Trophoblast cell (in vitro differentiated cells and primary cell): ENCODE data around the gene TFAM.

Experiments
- DNase-seq, 2 donors: peaks; one replicate each; pipeline ENCODE4 v3.0.0-alpha.2; 2016
- H2AFZ ChIP-seq: 2 replicates; pipeline ENCODE4 v1.6.1; 2013; ENCODE audit warnings: low read length, moderate library complexity, mild to moderate bottlenecking; ENCODE audit not compliant: insufficient read depth, poor library complexity
- H2AK5ac ChIP-seq: 2 replicates; pipeline ENCODE4 v1.6.1; 2013; ENCODE audit warnings: mild to moderate bottlenecking, low read length
- H2BK120ac ChIP-seq: 2 replicates; pipeline ENCODE4 v1.6.1; 2013; ENCODE audit warnings: low read length, mild to moderate bottlenecking, moderate library complexity; ENCODE audit not compliant: insufficient read depth, poor library complexity
- H2BK12ac ChIP-seq: 2 replicates; pipeline ENCODE4 v1.6.1; 2013; ENCODE audit warnings: mild to moderate bottlenecking, low read length, moderate library complexity
- H2BK5ac ChIP-seq: 2 replicates; pipeline ENCODE4 v1.6.1; 2013; ENCODE audit warnings: low read length, low read depth, moderate library complexity, mild to moderate bottlenecking; ENCODE audit not compliant: poor library complexity
- H3K14ac ChIP-seq: 2 replicates; pipeline ENCODE4 v1.6.1; 2013; ENCODE audit warnings: mild to moderate bottlenecking, low read length
- H3K18ac ChIP-seq: 2 replicates; pipeline ENCODE4 v1.6.1; 2013; ENCODE audit warnings: mild to moderate bottlenecking, low read length
- H3K23ac ChIP-seq: 2 replicates; pipeline ENCODE4 v1.6.1; 2013; ENCODE audit warnings: low read length
- H3K27ac ChIP-seq: 2 replicates; pipeline ENCODE4 v1.5.1; 2013; ENCODE audit warnings: low read depth, mild to moderate bottlenecking, inconsistent platforms, low read length, moderate library complexity
- H3K27me3 ChIP-seq: 2 replicates; pipeline ENCODE4 v1.6.1; 2013; ENCODE audit warnings: inconsistent platforms, mild to moderate bottlenecking, low read length, moderate library complexity; ENCODE audit not compliant: insufficient read depth
- H3K36me3 ChIP-seq, 2 experiments: 1 replicate in 1 of 2; 2 replicates in 1 of 2; pipeline ENCODE4 v1.6.1; 2013; ENCODE audit warnings: low read length in 2 of 2, mild to moderate bottlenecking in 2 of 2, moderate library complexity in 1 of 2; ENCODE audit not compliant: insufficient read depth in 2 of 2, control insufficient read depth in 1 of 2
- H3K4ac ChIP-seq: 2 replicates; pipeline ENCODE4 v1.6.1; 2013; ENCODE audit warnings: low read depth, mild to moderate bottlenecking, low read length, moderate library complexity
- H3K4me1 ChIP-seq, 2 experiments: 1 replicate in 1 of 2; 2 replicates in 1 of 2; pipeline ENCODE4 v1.6.1; 2013; ENCODE audit warnings: low read length in 2 of 2, mild to moderate bottlenecking in 2 of 2, moderate library complexity in 1 of 2; ENCODE audit not compliant: insufficient read depth in 2 of 2, control insufficient read depth in 1 of 2
- H3K4me2 ChIP-seq: 2 replicates; pipeline ENCODE4 v1.6.1; 2013; ENCODE audit warnings: inconsistent platforms, mild to moderate bottlenecking, low read length, moderate library complexity
- H3K4me3 ChIP-seq: 2 replicates; pipeline ENCODE4 v1.5.1; 2013; ENCODE audit warnings: mild to moderate bottlenecking, low read depth, low read length, inconsistent platforms
- H3K79me1 ChIP-seq: one replicate; pipeline ENCODE4 v1.6.1; 2013; ENCODE audit warnings: low read length
- H3K79me2 ChIP-seq: 2 replicates; pipeline ENCODE4 v1.6.1; 2013; ENCODE audit warnings: low read length, mild to moderate bottlenecking; ENCODE audit not compliant: control insufficient read depth, insufficient read depth, poor library complexity
- H3K9ac ChIP-seq: 2 replicates; pipeline ENCODE4 v1.6.1; 2013; ENCODE audit warnings: mild to moderate bottlenecking, low read length
- H3K9me3 ChIP-seq: 2 replicates; pipeline ENCODE4 v1.6.1; 2013; ENCODE audit warnings: low read depth, mild to moderate bottlenecking, control low read depth, inconsistent platforms, low read length; ENCODE audit not compliant: insufficient read depth
- H4K12ac ChIP-seq: 2 replicates; pipeline ENCODE4 v1.6.1; 2013; ENCODE audit warnings: low read depth, mild to moderate bottlenecking, low read length, moderate library complexity
- H4K8ac ChIP-seq: 2 replicates; pipeline ENCODE4 v1.6.1; 2013; ENCODE audit warnings: low read depth, mild to moderate bottlenecking, low read length, moderate library complexity
- H4K91ac ChIP-seq: one replicate; pipeline ENCODE4 v1.6.1; 2013; ENCODE audit warnings: low read depth, mild to moderate bottlenecking, low read length, moderate library complexity
- WGBS: extraction: QIAGEN DNeasy Blood & Tissue Kit; methylation state at CpG from one replicate; pipeline ENCODE4 v1.1.7; 2013; ENCODE audit warnings: missing lambda C conversion rate; ENCODE audit not compliant: insufficient read length, insufficient coverage; ENCODE audit errors: extremely low coverage; 5-methylcytosine and 5-hydroxymethylcytosine counted together

Gene TFAM

DNA sequence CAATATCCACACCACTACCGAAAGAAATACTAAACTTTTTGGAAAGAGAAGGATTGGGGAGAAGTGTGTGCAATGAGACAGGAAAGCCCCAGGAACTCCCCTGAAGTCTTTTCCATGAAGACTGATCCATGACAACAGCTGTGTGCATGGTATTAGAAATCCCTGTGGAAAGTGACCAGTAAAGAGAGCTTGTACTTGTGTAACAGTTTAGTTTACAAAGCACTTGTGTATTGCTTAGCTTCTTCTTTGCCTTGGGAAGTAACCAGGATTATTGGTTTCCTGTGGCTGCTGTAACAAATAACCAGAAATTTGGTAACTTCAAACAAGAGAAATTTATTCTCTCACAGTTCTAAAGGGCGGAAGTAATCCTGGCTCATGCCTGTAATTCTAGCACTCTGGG is 18.8 kb downstream of the TFAM start:
- no peak overlapping the region for H3K4ac ChIP-seq
- no peak overlapping the region for H4K8ac ChIP-seq
- H3K27me3 ChIP-seq = no peaks in the 10 kb centered on the region
- no peaks in the 10 kb centered on the region for H3K36me3 ChIP-seq
- WGBS = no CpG with 5 or more reads among the region's 2 CpGs
- H3K27ac ChIP-seq = no peak overlapping the region
- H4K12ac ChIP-seq = no peak overlapping the region
- H3K79me2 ChIP-seq = no peaks in the 10 kb centered on the region
- peaks cover 0 to 5% of the 10 kb centered on the region in 2 experiments for H3K4me1 ChIP-seq
- H2AFZ ChIP-seq = no peak overlapping the region
- H3K14ac ChIP-seq = no peak overlapping the region
- H3K4me2 ChIP-seq = no peak overlapping the region
- H3K9ac ChIP-seq = no peak overlapping the region
- no peak overlapping the region for H3K4me3 ChIP-seq
- no peaks in the 10 kb centered on the region for H3K79me1 ChIP-seq
- no peak overlapping the region for H2AK5ac ChIP-seq
- H3K18ac ChIP-seq = no peak overlapping the region
- no peaks in the 10 kb centered on the region for H3K9me3 ChIP-seq
- DNase-seq = no peak
- H2BK5ac ChIP-seq = no peak overlapping the region
- no peak overlapping the region for H3K23ac ChIP-seq
- no peak overlapping the region for H2BK120ac ChIP-seq
- no peak overlapping the region for H4K91ac ChIP-seq
- H2BK12ac ChIP-seq = no peak overlapping the region

DNA sequence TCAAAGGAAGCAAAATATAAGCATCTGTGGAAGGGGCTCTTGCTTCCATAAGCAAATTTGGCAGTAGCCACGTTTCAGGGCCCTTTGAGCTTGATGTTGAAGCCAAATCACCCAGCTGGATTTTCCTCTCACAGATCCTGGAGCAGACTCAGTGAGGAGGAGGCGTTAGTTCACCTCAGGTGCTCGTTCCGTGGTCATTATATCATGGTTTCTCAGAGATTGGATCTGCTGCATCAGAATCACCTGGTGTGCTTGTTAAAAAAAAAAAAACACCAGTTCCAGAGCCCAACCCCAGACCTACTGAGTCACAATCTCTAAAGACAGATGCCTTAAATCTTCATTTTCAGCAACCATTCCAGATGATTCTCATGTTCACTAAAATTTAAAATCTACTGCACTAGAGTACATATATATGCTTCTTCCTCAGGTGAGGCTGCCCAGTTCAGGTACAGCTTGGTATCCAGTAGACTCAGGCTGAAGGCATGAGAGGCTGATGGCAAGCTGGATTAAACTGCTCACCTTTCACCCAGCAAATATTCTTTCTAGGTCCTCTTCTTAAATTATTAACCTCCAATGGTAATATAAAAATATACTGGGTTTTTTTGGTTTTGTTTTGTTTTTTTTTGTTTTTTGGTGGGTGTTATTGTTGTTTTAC is 24.9 kb downstream of the TFAM start:
- H3K4me2 ChIP-seq = no peak overlapping the region
- no peaks in the 10 kb centered on the region for H3K36me3 ChIP-seq
- no peak overlapping the region for H4K91ac ChIP-seq
- DNase-seq = peak; percentile 56 to 75
- peaks cover 0 to 5% of the 10 kb centered on the region in 2 experiments for H3K4me1 ChIP-seq
- no peak overlapping the region for H3K23ac ChIP-seq
- no peak overlapping the region for H2BK5ac ChIP-seq
- no peaks in the 10 kb centered on the region for H3K79me1 ChIP-seq
- H4K12ac ChIP-seq = no peak overlapping the region
- no peak overlapping the region for H2BK12ac ChIP-seq
- H2AK5ac ChIP-seq = no peak overlapping the region
- no peak overlapping the region for H2BK120ac ChIP-seq
- H3K4ac ChIP-seq = no peak overlapping the region
- H4K8ac ChIP-seq = no peak overlapping the region
- no peak overlapping the region for H3K27ac ChIP-seq
- no CpG with 5 or more reads among the region's 4 CpGs for WGBS
- no peak overlapping the region for H3K4me3 ChIP-seq
- no peak overlapping the region for H3K9ac ChIP-seq
- H3K9me3 ChIP-seq = no peaks in the 10 kb centered on the region
- no peaks in the 10 kb centered on the region for H3K79me2 ChIP-seq
- no peak overlapping the region for H3K14ac ChIP-seq
- H3K18ac ChIP-seq = no peak overlapping the region
- no peak overlapping the region for H2AFZ ChIP-seq
- no peaks in the 10 kb centered on the region for H3K27me3 ChIP-seq

DNA sequence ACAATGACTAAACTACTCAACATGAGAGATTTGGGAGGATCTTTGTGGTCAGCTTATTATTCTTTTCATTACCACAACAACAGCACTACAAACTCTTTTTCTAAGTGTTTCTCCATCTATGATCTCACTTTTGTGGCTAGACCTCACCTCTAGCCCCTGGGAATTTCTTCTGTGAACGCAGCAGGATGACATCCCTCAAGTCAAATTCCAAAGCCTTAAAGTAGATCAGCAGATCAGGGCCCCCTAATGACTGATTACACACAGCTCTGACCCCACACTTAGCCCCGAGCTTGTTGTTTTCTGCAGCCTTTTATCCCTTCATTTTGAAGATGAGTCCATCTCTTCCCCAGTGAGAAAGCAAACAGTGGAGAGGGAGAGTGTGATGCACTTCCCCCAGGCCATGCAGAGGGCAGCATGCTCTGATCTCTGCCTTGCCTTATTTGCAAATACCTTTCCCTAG is 27.3 kb downstream of the TFAM start:
- Histone ChIP-seq H3K27me3 (no peaks in the 10 kb centered on the region), H3K4me3 (no peak overlapping the region), H3K23ac (no peak overlapping the region), H3K27ac (no peak overlapping the region), H3K79me1 (no peaks in the 10 kb centered on the region), H3K14ac (no peak overlapping the region), H3K4ac (no peak overlapping the region), H4K8ac (no peak overlapping the region), H4K12ac (no peak overlapping the region), H2BK5ac (no peak overlapping the region), H2BK120ac (no peak overlapping the region), H2AFZ (no peak overlapping the region), H3K9ac (no peak overlapping the region), H3K36me3 (no peaks in the 10 kb centered on the region), H3K79me2 (no peaks in the 10 kb centered on the region), H2AK5ac (no peak overlapping the region), H3K9me3 (no peaks in the 10 kb centered on the region), H2BK12ac (no peak overlapping the region), H3K4me2 (no peak overlapping the region), H3K18ac (no peak overlapping the region), H3K4me1 (peaks cover 0 to 5% of the 10 kb centered on the region in 2 experiments), H4K91ac (no peak overlapping the region)
- peak in 1 of 2 donors; percentile 47 for DNase-seq
- no CpG with 5 or more reads among the region's 2 CpGs for WGBS

DNA sequence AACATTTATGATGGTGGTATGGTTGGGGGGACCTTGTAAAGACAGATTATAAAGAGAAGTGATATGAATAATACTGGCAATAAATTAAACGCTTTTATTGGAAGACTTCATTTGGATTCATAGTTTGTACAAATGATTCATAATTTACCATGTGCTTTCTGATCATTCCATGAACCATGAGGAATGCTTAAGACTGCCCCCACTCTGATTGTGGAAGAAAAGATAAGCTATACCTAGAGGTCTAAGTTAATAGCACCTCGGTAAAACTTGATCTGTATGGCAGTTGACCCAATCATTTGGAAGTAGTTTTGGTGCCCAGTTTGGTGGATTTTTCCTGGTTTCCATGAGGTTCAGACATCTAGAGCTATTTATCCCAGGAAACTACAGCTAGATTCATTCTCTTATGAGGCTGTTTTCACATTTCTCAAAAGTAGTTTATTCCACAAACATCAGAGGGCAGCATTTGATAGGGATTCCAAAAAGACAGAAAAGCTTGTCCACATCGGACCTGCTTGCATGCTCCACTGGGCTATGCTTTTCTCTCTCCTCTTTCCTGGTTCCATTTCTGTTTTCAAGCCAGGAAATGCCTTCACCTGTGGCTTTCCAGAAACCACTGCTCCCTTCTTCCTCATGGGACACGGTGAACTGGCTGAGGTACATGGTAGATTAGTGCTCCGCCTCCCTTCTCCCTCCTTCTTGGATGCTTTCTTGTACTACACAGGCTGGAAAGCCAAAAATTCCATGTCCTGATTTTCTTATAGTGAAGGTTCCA is 29.2 kb downstream of the TFAM start:
- Histone ChIP-seq H3K36me3 (no peaks in the 10 kb centered on the region), H2BK5ac (no peak overlapping the region), H3K9me3 (no peaks in the 10 kb centered on the region), H3K4me2 (no peak overlapping the region), H2AFZ (no peak overlapping the region), H4K12ac (no peak overlapping the region), H2BK120ac (no peak overlapping the region), H3K9ac (no peak overlapping the region), H3K27me3 (no peaks in the 10 kb centered on the region), H3K18ac (no peak overlapping the region), H4K8ac (no peak overlapping the region), H3K23ac (no peak overlapping the region), H3K4me1 (no peaks in the 10 kb centered on the region), H3K4me3 (no peak overlapping the region), H3K4ac (no peak overlapping the region), H3K79me1 (no peaks in the 10 kb centered on the region), H3K14ac (no peak overlapping the region), H2BK12ac (no peak overlapping the region), H3K79me2 (no peaks in the 10 kb centered on the region), H2AK5ac (no peak overlapping the region), H3K27ac (no peak overlapping the region), H4K91ac (no peak overlapping the region)
- DNase-seq = peak in 1 of 2 donors; percentile 43
- no CpG with 5 or more reads among the region's 5 CpGs for WGBS
